Spleen (tissue), 11 donors: ENCODE results near the gene AFF1. TPM values are rescaled to one million over a fixed set of nuclear protein-coding genes. Genes with fewer than 3 reads are reported as not detected.
"Not testable (repeated sequence)": the region's sequence is repeated elsewhere in the genome, so short reads cannot be mapped to it uniquely, and the experiment has no call there.

Experiments
- DNase-seq: peaks from one replicate; pipeline ENCODE4 v3.0.0-alpha.2; 2020
- H3K27ac ChIP-seq, 8 donors: fragments of 200-600 bp; sonication (generic) in 7 of 8; 1 replicate in 4 of 8; 2 replicates in 4 of 8; pipeline versions ENCODE4 v1.5.0 to v1.8.0; 2016 to 2021; ENCODE audit warnings: inconsistent platforms in 4 of 8, mild to moderate bottlenecking in 4 of 8, moderate library complexity in 1 of 8
- H3K27me3 ChIP-seq, 7 donors: fragments of 200-600 bp; sonication (generic) in 6 of 7; replicated peaks in 1 of 7; 1 replicate in 4 of 7; 2 replicates in 3 of 7; pipeline versions ENCODE4 v1.5.0 to v1.8.0; 2016 to 2021; ENCODE audit warnings: inconsistent platforms in 3 of 7, mild to moderate bottlenecking in 1 of 7
- H3K36me3 ChIP-seq, 6 donors: fragments of 200-600 bp; sonication (generic) in 5 of 6; 1 replicate in 4 of 6; 2 replicates in 2 of 6; pipeline versions ENCODE4 v1.5.0 to v1.8.0; 2016 to 2021; ENCODE audit warnings: inconsistent platforms in 2 of 6
- H3K4me1 ChIP-seq, 6 donors: fragments of 200-600 bp; sonication (generic) in 5 of 6; 1 replicate in 3 of 6; 2 replicates in 3 of 6; pipeline versions ENCODE4 v1.5.0 to v1.8.0; 2016 to 2021; ENCODE audit warnings: inconsistent platforms in 3 of 6
- H3K4me3 ChIP-seq, 8 donors: fragments of 200-600 bp; sonication (generic) in 7 of 8; 1 replicate in 4 of 8; 2 replicates in 4 of 8; pipeline versions ENCODE4 v1.5.0 to v1.8.0; 2016 to 2021; ENCODE audit warnings: inconsistent platforms in 4 of 8, mild to moderate bottlenecking in 4 of 8, moderate library complexity in 2 of 8
- H3K9me3 ChIP-seq, 8 donors: fragments of 200-600 bp; sonication (generic) in 7 of 8; 1 replicate in 4 of 8; 2 replicates in 4 of 8; pipeline versions ENCODE4 v1.5.0 to v1.8.0; 2016 to 2021; ENCODE audit warnings: inconsistent platforms in 4 of 8
- POLR2A ChIP-seq, 3 donors: fragments of 450-650 bp; IDR thresholded peaks; one replicate each; pipeline ENCODE4 v1.5.1; 2017; ENCODE audit warnings: antibody characterized with exemption in 3 of 3, mild to moderate bottlenecking in 1 of 3
- POLR2AphosphoS5 ChIP-seq, 3 donors: sonication (generic); formaldehyde crosslinking; IDR thresholded peaks; one replicate each; pipeline ENCODE4 v1.5.1; 2017; ENCODE audit warnings: antibody characterized with exemption in 3 of 3
- WGBS, 5 donors: extraction: QIAGEN DNeasy Blood & Tissue Kit in 3 of 5; methylation state at CpG; one replicate each; pipeline versions ENCODE4 v1.1.5 to v1.1.7; 2013 to 2018; 5-methylcytosine and 5-hydroxymethylcytosine counted together
- intact Hi-C: fragments of 100-400 bp; cut with DNase I; formaldehyde crosslinking; loops from one replicate; pipeline ENCODE4 v1.15.0; 2023; ENCODE audit warnings: low total_unique reads
- polyA plus RNA-seq, 3 donors: library from polyadenylated mRNA; stranded (reverse); fragments of 200-250 nt; gene quantifications; one replicate each; pipeline ENCODE4 v1.2.1, GENCODE V29; 2013
- total RNA-seq, 7 donors: library from RNA; depleted of rRNA in 3 of 7; stranded (reverse); fragments of >200 nt in 3 of 7; fragmentation: NEBNext Ultra II Directional in 4 of 7; extraction: Animal tissue kit (Norgen Biotek cat#: 25700) in 4 of 7; gene quantifications; one replicate each; pipeline versions ENCODE4 v1.1.0 to v1.2.1, GENCODE V29; 2016 to 2021
- TF ChIP-seq, protein P1 (sequence below), 11 experiments: fragments of 200-600 bp in 7 of 11; fragments of 450-650 bp in 4 of 11; sonication (generic) in 4 of 11; IDR thresholded peaks in 8 of 11; conservative IDR thresholded peaks in 3 of 11; 1 replicate in 7 of 11; 2 replicates in 4 of 11; pipeline versions ENCODE4 v1.4.0 to v1.8.0; 2016 to 2021; ENCODE audit warnings: antibody characterized with exemption in 11 of 11, inconsistent platforms in 4 of 11, mild to moderate bottlenecking in 1 of 11
- donor health status: healthy with polysubstance abuse.
- donor health status: DM: no; HTN: no; CAD: no; lungs with moderate emphysema.
- donor health status: DM: no; HTN: no; CAD: no.
- donor health status: Bipolar disorder and iron deficiency.
- donor health status: healthy.
- donor health status: DM: no; HTN: no; CAD: no.
- donor health status: DM: yes; HTN: yes; CAD: no.

Gene AFF1
- total and polyA plus RNA-seq, 10 donors: 4.4 to 119 (median 80.8) TPM

DNA sequence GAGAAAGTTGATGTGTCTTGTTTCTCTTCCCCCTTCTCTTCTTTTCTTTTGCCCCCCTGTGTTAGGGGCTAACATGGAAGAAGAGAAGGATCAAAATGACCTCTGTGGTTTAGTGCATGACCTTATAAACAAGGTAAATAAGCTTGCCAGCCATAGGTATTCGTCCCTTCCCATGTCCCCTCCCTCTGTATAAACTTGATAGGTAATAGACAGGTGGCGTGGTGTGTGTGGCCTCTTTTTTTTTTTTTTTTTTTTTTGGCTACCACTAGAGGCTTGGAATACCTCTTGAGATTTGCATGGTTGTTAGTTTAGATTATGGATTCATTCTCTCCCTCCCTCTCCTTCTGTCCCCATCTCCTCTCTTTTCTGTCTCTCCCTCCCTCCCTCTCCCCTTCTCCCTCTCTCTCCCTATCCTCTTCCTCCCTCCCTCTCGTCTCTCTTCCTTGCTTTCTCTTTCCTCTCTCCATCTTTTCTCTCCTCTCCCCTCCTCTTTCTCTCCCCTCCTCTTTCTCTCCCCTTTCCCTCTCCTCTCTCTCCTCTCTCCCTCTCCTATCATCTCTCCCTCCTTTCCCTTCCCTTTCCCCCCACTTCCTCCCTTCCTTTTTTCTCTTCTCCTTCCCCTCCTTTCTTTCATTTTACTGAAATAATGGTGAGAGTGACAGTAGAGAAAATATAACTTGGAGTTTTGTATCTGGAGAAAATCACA lies 134.4 kb downstream of the AFF1 start:
- peak overlapping the region in 2 of 8 donors; percentile 16 to 28 for H3K27ac ChIP-seq
- intact Hi-C loops: no loop called here
- TF ChIP-seq POLR2A (IDR thresholded peaks at IDR 0.05) (no peak), POLR2AphosphoS5 (IDR thresholded peaks at IDR 0.05) (no peak)
- TF ChIP-seq, protein P1, sequence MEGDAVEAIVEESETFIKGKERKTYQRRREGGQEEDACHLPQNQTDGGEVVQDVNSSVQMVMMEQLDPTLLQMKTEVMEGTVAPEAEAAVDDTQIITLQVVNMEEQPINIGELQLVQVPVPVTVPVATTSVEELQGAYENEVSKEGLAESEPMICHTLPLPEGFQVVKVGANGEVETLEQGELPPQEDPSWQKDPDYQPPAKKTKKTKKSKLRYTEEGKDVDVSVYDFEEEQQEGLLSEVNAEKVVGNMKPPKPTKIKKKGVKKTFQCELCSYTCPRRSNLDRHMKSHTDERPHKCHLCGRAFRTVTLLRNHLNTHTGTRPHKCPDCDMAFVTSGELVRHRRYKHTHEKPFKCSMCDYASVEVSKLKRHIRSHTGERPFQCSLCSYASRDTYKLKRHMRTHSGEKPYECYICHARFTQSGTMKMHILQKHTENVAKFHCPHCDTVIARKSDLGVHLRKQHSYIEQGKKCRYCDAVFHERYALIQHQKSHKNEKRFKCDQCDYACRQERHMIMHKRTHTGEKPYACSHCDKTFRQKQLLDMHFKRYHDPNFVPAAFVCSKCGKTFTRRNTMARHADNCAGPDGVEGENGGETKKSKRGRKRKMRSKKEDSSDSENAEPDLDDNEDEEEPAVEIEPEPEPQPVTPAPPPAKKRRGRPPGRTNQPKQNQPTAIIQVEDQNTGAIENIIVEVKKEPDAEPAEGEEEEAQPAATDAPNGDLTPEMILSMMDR (IDR thresholded peaks at IDR 0.05 in 8 of 11, conservative IDR thresholded peaks at IDR 0.05 in 3 of 11): no peak
- peaks cover 14 to 63% (median 28%) of the 10 kb centered on the region in 6 donors for H3K4me1 ChIP-seq
- no peaks in the 10 kb centered on the region for H3K9me3 ChIP-seq
- WGBS, 5 donors: 77 to 86% (median 83%) methylated on average over 3 of the region's 3 CpGs
- no peaks in the 10 kb centered on the region for H3K27me3 ChIP-seq
- DNase-seq: no peak
- H3K36me3 ChIP-seq: peaks cover 0 to 22% (median 0%) of the 10 kb centered on the region in 6 donors
- no peak overlapping the region for H3K4me3 ChIP-seq

DNA sequence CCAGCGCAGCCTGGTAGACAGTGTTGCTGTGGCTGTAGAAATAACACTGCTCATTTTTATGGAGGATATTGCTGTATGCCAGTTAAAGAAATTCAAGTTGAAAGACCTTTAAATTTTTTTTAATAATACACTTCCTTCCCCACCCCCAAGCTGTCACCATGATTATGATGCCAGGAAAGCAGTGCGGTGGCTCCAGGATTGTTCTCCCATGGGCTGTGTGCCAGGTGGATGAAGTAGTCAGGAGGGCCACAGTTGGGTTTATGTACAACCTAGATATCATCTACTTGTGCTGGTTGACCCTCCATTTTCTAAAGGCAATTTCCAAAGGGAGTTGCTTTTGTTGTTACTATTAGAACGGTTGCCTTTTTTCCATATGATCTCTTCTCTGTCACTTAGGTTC lies 136.6 kb downstream of the AFF1 start:
- peaks cover 0 to 9% (median 0%) of the 10 kb centered on the region in 6 donors for H3K36me3 ChIP-seq
- H3K4me3 ChIP-seq: no peak overlapping the region
- peaks cover 14 to 84% (median 35%) of the 10 kb centered on the region in 6 donors for H3K4me1 ChIP-seq
- no peak for TF ChIP-seq POLR2A (IDR thresholded peaks at IDR 0.05)
- no peak for TF ChIP-seq POLR2AphosphoS5 (IDR thresholded peaks at IDR 0.05)
- TF ChIP-seq, protein P1 (IDR thresholded peaks at IDR 0.05 in 8 of 11, conservative IDR thresholded peaks at IDR 0.05 in 3 of 11): no peak
- intact Hi-C loops: no loop called here
- DNase-seq: no peak
- no peaks in the 10 kb centered on the region for H3K9me3 ChIP-seq
- H3K27me3 ChIP-seq: no peaks in the 10 kb centered on the region
- 74 to 88% (median 78%) methylated on average over 3 of the region's 3 CpGs for WGBS, 5 donors
- H3K27ac ChIP-seq: peak overlapping the region in 1 of 8 donors; percentile 3

DNA sequence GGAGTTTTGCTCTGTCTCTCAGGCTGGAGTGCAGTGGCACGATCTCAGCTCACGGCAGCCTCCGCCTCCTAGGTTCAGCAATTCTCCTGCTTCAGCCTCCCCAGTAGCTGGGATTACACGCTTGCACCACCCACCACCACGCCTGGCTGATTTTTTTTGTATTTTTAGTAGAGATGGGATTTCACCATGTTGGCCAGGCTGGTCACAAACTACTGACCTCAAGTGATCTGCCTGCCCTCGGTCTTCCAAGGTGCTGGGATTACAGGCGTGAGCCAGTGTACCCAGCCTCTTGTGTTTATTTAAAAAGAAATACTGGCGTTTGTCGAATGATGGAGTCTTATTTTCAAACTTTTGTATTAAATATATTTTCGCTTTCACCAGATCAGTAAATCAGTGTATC lies 137.7 kb downstream of the AFF1 start:
- intact Hi-C loops, H3K27me3 ChIP-seq, H3K4me3 ChIP-seq, DNase-seq, H3K9me3 ChIP-seq, H3K36me3 ChIP-seq: not testable (repeated sequence)
- peaks cover 16 to 86% (median 41%) of the 10 kb centered on the region in 6 donors for H3K4me1 ChIP-seq
- WGBS, 5 donors: 85 to 93% (median 92%) methylated on average over 10 of the region's 10 CpGs
- H3K27ac ChIP-seq: peak overlapping the region in 6 of 8 donors; percentile 64 to 79 (median 72)

DNA sequence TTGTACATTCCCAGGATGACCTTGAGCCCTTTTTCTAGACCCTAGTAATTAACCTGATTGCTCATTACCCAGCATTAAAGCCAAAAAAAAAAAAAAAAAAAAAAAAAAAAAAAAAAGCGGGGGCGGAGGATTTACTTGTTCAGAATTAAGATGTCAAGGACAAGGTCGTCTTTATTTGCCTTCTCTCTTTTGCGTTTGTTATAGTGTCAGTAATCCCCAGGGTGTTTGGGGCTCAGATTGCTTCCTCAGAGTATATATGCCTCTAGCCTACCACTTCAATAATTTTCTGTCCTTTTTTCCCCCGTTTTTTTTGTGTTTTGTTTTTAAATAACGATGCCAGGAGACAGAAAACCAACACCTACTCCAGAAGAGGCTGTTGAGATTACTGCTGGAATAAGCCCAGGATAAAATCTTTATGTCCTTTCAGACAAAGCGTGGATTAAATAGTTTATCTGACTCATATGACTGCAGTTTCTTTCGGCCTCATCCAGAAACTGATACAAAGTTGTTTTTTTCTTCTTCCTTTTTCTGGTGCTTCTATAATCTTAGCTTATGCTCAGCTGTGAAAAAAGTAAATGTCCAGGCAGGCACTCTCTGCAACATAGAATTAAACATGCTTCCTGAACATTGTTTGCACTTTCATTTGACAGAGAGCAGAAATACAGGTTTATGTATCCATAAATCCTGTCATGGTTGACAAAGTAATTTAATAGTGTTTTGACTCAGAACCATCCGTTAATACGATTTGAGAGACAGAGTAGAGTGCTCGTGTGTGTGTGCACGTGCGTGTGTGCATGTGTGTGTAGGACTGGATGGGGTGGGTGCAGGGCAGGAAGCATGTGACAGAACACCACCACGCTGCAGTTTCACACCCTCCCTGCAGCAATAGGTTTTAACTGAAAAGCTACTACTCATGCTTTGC lies 138.6 kb downstream of the AFF1 start:
- WGBS, 5 donors: 14 to 21% (median 16%) methylated on average over 14 of the region's 14 CpGs
- intact Hi-C loops: no loop called here
- Histone ChIP-seq H3K27me3 (no peaks in the 10 kb centered on the region), H3K27ac (peak overlapping the region; percentile 64 to 79 (median 73)), H3K4me3 (peak overlapping the region in 7 of 8 donors; percentile 9 to 61 (median 26)), H3K9me3 (no peaks in the 10 kb centered on the region), H3K4me1 (peaks cover 22 to 86% (median 47%) of the 10 kb centered on the region in 6 donors), H3K36me3 (peaks cover 0 to 6% (median 0%) of the 10 kb centered on the region in 6 donors)
- TF ChIP-seq POLR2AphosphoS5 (IDR thresholded peaks at IDR 0.05): peak in 2 of 3 donors; percentile 62 to 68
- TF ChIP-seq, protein P1 (IDR thresholded peaks at IDR 0.05 in 8 of 11, conservative IDR thresholded peaks at IDR 0.05 in 3 of 11): no peak
- peak; percentile 89 for DNase-seq
